SK-N-SH (cell line): ENCODE results near the gene MAN2A2. TPM values are rescaled to one million over a fixed set of nuclear protein-coding genes. Genes with fewer than 3 reads are reported as not detected.

ENCODE experiments used
- CTCF ChIA-PET: fragments of 300-600, 350-600 bp; formaldehyde crosslinking; extraction: SDS; loops from one replicate; lab custom pipeline; 2021; lab: Yijun Ruan, JAX
- POLR2A ChIA-PET: fragments of 350-600 bp; sonication (Branson Sonifier 250); formaldehyde crosslinking; extraction: SDS; loops from one replicate; lab custom pipeline; 2020; ENCODE audit warnings: antibody characterized with exemption, inconsistent platforms; lab: Yijun Ruan, JAX
- DNase-seq: peaks from one replicate; pipeline ENCODE4 v3.0.0; 2012
- H2AFZ ChIP-seq: fragments of 200-600 bp; sonication (generic); 2 replicates; pipeline ENCODE4 v1.8.1; 2016; ENCODE audit warnings: antibody characterized with exemption, mild to moderate bottlenecking, low read depth
- H3F3A ChIP-seq: fragments of 200-600 bp; sonication (generic); replicated peaks from 2 replicates; pipeline ENCODE3; 2016; ENCODE audit warnings: antibody characterized with exemption, mild to moderate bottlenecking; ENCODE audit not compliant: insufficient read depth
- H3K27ac ChIP-seq, 2 experiments: fragments of 200-500 bp in 1 of 2; fragments of 200-600 bp in 1 of 2; sonication (Bioruptor generic) in 1 of 2; sonication (generic), shearing (Covaris generic) in 1 of 2; 2 replicates each; pipeline versions ENCODE4 v1.5.1 to v1.6.1; 2014 to 2016; ENCODE audit warnings: low read depth in 2 of 2, inconsistent platforms in 1 of 2, low read length in 1 of 2, mild to moderate bottlenecking in 1 of 2, mixed read lengths in 1 of 2
- H3K27me3 ChIP-seq: fragments of 200-600 bp; sonication (generic), shearing (Covaris generic); 2 replicates; pipeline ENCODE4 v1.6.1; 2016; ENCODE audit warnings: mixed run types; ENCODE audit not compliant: insufficient read depth
- H3K36me3 ChIP-seq, 2 experiments: fragments of 200-500 bp in 1 of 2; fragments of 200-600 bp in 1 of 2; sonication (Bioruptor generic) in 1 of 2; sonication (generic) in 1 of 2; replicated peaks in 1 of 2; 2 replicates each; pipeline versions ENCODE3 to v1.5.1; 2014 to 2016; ENCODE audit warnings: low read length in 1 of 2, mild to moderate bottlenecking in 1 of 2; ENCODE audit not compliant: insufficient read depth in 2 of 2, control insufficient read depth in 1 of 2
- H3K4me1 ChIP-seq, 2 experiments: fragments of 200-500 bp in 1 of 2; fragments of 200-600 bp in 1 of 2; sonication (Bioruptor generic) in 1 of 2; sonication (generic), shearing (Covaris generic) in 1 of 2; 2 replicates each; pipeline versions ENCODE4 v1.5.1 to v1.6.1; 2014 to 2016; ENCODE audit warnings: low read depth in 1 of 2, low read length in 1 of 2, mixed run types in 1 of 2; ENCODE audit not compliant: insufficient read depth in 2 of 2, control insufficient read depth in 1 of 2
- H3K4me2 ChIP-seq: fragments of 200-600 bp; sonication (generic), shearing (Covaris generic); 2 replicates; pipeline ENCODE4 v1.6.1; 2017; ENCODE audit warnings: mixed run types
- H3K4me3 ChIP-seq, 2 experiments: fragments of 200-500 bp in 1 of 2; fragments of 200-600 bp in 1 of 2; sonication (Bioruptor generic) in 1 of 2; sonication (generic), shearing (Covaris generic) in 1 of 2; 2 replicates each; pipeline versions ENCODE4 v1.5.1 to v1.8.1; 2014 to 2016; ENCODE audit warnings: low read depth in 2 of 2, inconsistent platforms in 1 of 2, low read length in 1 of 2, mild to moderate bottlenecking in 1 of 2, mixed read lengths in 1 of 2, moderate library complexity in 1 of 2
- H3K79me2 ChIP-seq: fragments of 200-600 bp; sonication (generic); 2 replicates; pipeline ENCODE4 v1.8.1; 2017; ENCODE audit warnings: mild to moderate bottlenecking; ENCODE audit not compliant: insufficient read depth
- H3K9ac ChIP-seq: fragments of 200-600 bp; sonication (generic); 2 replicates; pipeline ENCODE4 v1.6.1; 2017; ENCODE audit warnings: mixed run types
- H3K9me2 ChIP-seq: fragments of 200-600 bp; sonication (generic); 2 replicates; pipeline ENCODE4 v1.6.1; 2017; ENCODE audit warnings: mixed run types
- H3K9me3 ChIP-seq: fragments of 200-600 bp; sonication (generic); 2 replicates; pipeline ENCODE4 v1.6.1; 2017; ENCODE audit warnings: mixed run types, mild to moderate bottlenecking, moderate library complexity
- H4K20me1 ChIP-seq: fragments of 200-600 bp; sonication (generic); 2 replicates; pipeline ENCODE4 v1.6.1; 2017; ENCODE audit warnings: mild to moderate bottlenecking, mixed run types; ENCODE audit not compliant: insufficient read depth
- EZH2phosphoT487 ChIP-seq: fragments of 200-600 bp; sonication (generic); IDR thresholded peaks from 2 replicates; pipeline ENCODE4 v1.6.1; 2017; ENCODE audit warnings: low read depth, mixed run types, mild to moderate bottlenecking, antibody characterized with exemption, moderate library complexity, borderline replicate concordance
- FOSL2 ChIP-seq: IDR thresholded peaks from 2 replicates; pipeline ENCODE4 v1.4.0; 2012; ENCODE audit warnings: low read depth, mild to moderate bottlenecking, moderate library complexity, borderline replicate concordance
- FOXM1 ChIP-seq: IDR thresholded peaks from 2 replicates; pipeline ENCODE4 v1.4.0; 2012; ENCODE audit warnings: low read depth, mild to moderate bottlenecking
- GABPA ChIP-seq: IDR thresholded peaks from 2 replicates; pipeline ENCODE4 v1.4.0; 2012; ENCODE audit warnings: low read depth, mild to moderate bottlenecking
- GATA2 ChIP-seq: sonication (generic); formaldehyde crosslinking; IDR thresholded peaks from 2 replicates; pipeline ENCODE4 v1.5.0; 2020; ENCODE audit warnings: mild to moderate bottlenecking, missing genetic modification reagents
- IRF3 ChIP-seq: fragments of 150-350 bp; IDR thresholded peaks from 2 replicates; pipeline ENCODE4 v1.6.1; 2016; ENCODE audit warnings: mild to moderate bottlenecking, low read depth, low read length
- JUND ChIP-seq: IDR thresholded peaks from 2 replicates; pipeline ENCODE4 v1.4.0; 2012
- MEF2A ChIP-seq: IDR thresholded peaks from 2 replicates; pipeline ENCODE4 v1.4.0; 2012; ENCODE audit warnings: low read depth, borderline replicate concordance
- MXI1 ChIP-seq: IDR thresholded peaks from 2 replicates; pipeline ENCODE4 v1.6.1; 2012; ENCODE audit warnings: mild to moderate bottlenecking, low read depth, low read length, improper control_type of control experiment
- NFIC ChIP-seq: IDR thresholded peaks from 2 replicates; pipeline ENCODE4 v1.4.0; 2012; ENCODE audit warnings: borderline replicate concordance
- NRF1 ChIP-seq: IDR thresholded peaks from 2 replicates; pipeline ENCODE4 v1.6.1; 2012; ENCODE audit warnings: low read depth, mild to moderate bottlenecking, low read length
- PBX3 ChIP-seq: IDR thresholded peaks from 2 replicates; pipeline ENCODE4; 2012
- POLR2AphosphoS5 ChIP-seq: IDR thresholded peaks from 2 replicates; pipeline ENCODE4 v1.6.1; 2012; ENCODE audit warnings: low read depth, low read length
- RAD21 ChIP-seq: IDR thresholded peaks from 2 replicates; pipeline ENCODE4 v1.6.1; 2012; ENCODE audit warnings: mild to moderate bottlenecking, low read length
- RCOR1 ChIP-seq: fragments of 150-350 bp; IDR thresholded peaks from 2 replicates; pipeline ENCODE4 v1.6.1; 2017; ENCODE audit warnings: antibody characterized with exemption, low read length
- RFX5 ChIP-seq: IDR thresholded peaks from 2 replicates; pipeline ENCODE4 v1.6.1; 2012; ENCODE audit warnings: mild to moderate bottlenecking, improper control_type of control experiment, low read length
- SIN3A ChIP-seq: IDR thresholded peaks from 2 replicates; pipeline ENCODE4 v1.6.1; 2012; ENCODE audit warnings: low read depth, mild to moderate bottlenecking, low read length, moderate library complexity, borderline replicate concordance
- SMC3 ChIP-seq: IDR thresholded peaks from 2 replicates; pipeline ENCODE4 v1.6.1; 2012; ENCODE audit warnings: low read depth, low read length, improper control_type of control experiment
- TEAD4 ChIP-seq: IDR thresholded peaks from 2 replicates; pipeline ENCODE4 v1.4.0; 2012; ENCODE audit warnings: mild to moderate bottlenecking, borderline replicate concordance; ENCODE audit not compliant: insufficient read depth
- USF1 ChIP-seq: IDR thresholded peaks from 2 replicates; pipeline ENCODE4 v1.4.0; 2012; ENCODE audit warnings: low read depth, borderline replicate concordance
- YY1 ChIP-seq: IDR thresholded peaks from 2 replicates; pipeline ENCODE4 v1.4.0; 2012; ENCODE audit warnings: low read depth, mild to moderate bottlenecking
- WGBS: methylation state at CpG from one replicate; pipeline ENCODE4 v1.1.6; 2017; ENCODE audit warnings: low lambda C conversion rate; 5-methylcytosine and 5-hydroxymethylcytosine counted together
- polyA plus RNA-seq, 3 experiments: library from polyadenylated mRNA; depleted of rRNA; stranded (reverse); fragments of >200 nt; gene quantifications; 2 replicates each; pipeline ENCODE4 v1.2.3, GENCODE V29; 2012
- TF ChIP-seq, protein P1 (sequence below): IDR thresholded peaks from 2 replicates; pipeline ENCODE4 v1.4.0; 2012; ENCODE audit warnings: low read depth, borderline replicate concordance
- TF ChIP-seq, protein P2 (sequence below): fragments of 150-350 bp; IDR thresholded peaks from 2 replicates; pipeline ENCODE4 v1.6.1; 2017; ENCODE audit warnings: antibody characterized with exemption, low read length, low read depth, borderline replicate concordance
- TF ChIP-seq, protein P3 (sequence below): IDR thresholded peaks from 2 replicates; pipeline ENCODE4 v1.4.0; 2012; ENCODE audit warnings: low read depth
- TF ChIP-seq, protein P4 (sequence below): fragments of 200-600 bp; sonication (generic); IDR thresholded peaks from 2 replicates; pipeline ENCODE4 v1.6.1; 2017; ENCODE audit warnings: antibody characterized with exemption, mild to moderate bottlenecking, moderate library complexity

MAN2A2 gene
- polyA plus RNA-seq, 1 of the 3 experiments (the other 2 are of a cell fraction), result 35.0 TPM

DNA sequence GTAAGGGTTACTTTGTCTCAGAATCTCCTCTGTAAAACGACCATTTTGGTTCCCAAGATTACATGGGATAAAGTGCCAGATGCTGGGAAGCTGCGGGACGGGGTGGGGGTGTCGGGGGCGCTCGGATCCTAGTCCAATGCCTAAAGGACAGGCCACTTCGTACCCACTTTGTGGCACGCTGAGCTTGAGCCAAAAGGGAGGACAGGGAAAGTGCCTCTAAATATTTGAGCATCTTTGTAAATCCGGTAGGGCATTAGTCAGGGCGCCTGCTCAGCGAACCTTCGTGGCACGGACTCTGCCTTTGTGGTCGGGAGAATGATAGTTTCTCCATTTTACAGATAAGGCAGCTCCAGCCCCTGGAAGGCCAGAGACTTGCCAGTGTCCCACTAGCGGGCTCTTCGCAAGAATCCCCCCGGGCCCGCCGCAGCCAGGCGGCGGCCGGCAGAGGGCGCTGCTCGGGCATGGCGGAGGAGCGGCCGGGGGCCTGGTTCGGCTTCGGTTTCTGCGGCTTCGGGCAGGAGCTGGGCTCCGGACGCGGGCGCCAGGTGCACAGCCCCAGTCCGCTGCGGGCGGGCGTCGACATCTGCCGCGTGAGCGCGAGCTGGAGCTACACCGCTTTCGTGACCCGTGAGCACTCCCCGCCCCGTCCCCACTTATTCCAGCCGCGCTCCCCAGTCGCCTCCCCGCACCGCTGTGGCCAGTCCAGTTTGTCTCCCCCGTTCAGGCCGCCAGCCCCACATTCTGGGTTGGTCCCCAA lies 53.4 kb downstream of the MAN2A2 start:
- H3K36me3 ChIP-seq, result peaks cover 6 to 31% of the 10 kb centered on the region in 2 experiments
- peak overlapping the region; percentile 76 to 81 for H3K4me3 ChIP-seq
- H3K27me3 ChIP-seq, result no peaks in the 10 kb centered on the region
- H2AFZ ChIP-seq, result peak overlapping the region; percentile 74; the same call in 1 of the 2 replicates
- H4K20me1 ChIP-seq, result no peaks in the 10 kb centered on the region
- ChIA-PET CTCF (interaction anchor here (0.5 to 10.8 kb wide), 62 partner anchors 9 to 1156 kb away, joined by 3 to 186 read pairs (median 4); partner anchors contain the start of genes HDDC3, MAN2A2, PRC1 and UNC45A), POLR2A (interaction anchor here (0.8 to 2.5 kb wide), 11 partner anchors 10 to 281 kb away, joined by 3 to 12 read pairs (median 4); partner anchors contain the start of genes HDDC3, UNC45A and VPS33B)
- H3K27ac ChIP-seq, result peak overlapping the region; percentile 48 to 88; a peak in 2 of 4 replicates
- WGBS, result 7% methylated on average over 22 of the region's 56 CpGs
- H3F3A ChIP-seq, result peaks cover 12% of the 10 kb centered on the region
- no peaks in the 10 kb centered on the region for H3K9me2 ChIP-seq
- H3K79me2 ChIP-seq, result peaks cover 30% of the 10 kb centered on the region
- peak overlapping the region; percentile 86 for H3K4me2 ChIP-seq
- peak; percentile 96 for DNase-seq
- peaks cover 0 to 23% of the 10 kb centered on the region in 2 experiments; a peak in 1 of 4 replicates for H3K4me1 ChIP-seq
- no peaks in the 10 kb centered on the region for H3K9me3 ChIP-seq
- H3K9ac ChIP-seq, result peak overlapping the region; percentile 94
- TF ChIP-seq NFIC, result no peak
- no peak for TF ChIP-seq EZH2phosphoT487
- peak; percentile 74 for TF ChIP-seq YY1
- TF ChIP-seq RCOR1, result no peak
- peak; percentile 83 for TF ChIP-seq SMC3
- TF ChIP-seq MEF2A, result no peak
- TF ChIP-seq GATA2, result no peak
- TF ChIP-seq PBX3, result no peak
- no peak for TF ChIP-seq IRF3
- TF ChIP-seq TEAD4, result no peak
- no peak for TF ChIP-seq FOXM1
- TF ChIP-seq GABPA, result no peak
- no peak for TF ChIP-seq FOSL2
- no peak for TF ChIP-seq NRF1
- TF ChIP-seq, protein P1, sequence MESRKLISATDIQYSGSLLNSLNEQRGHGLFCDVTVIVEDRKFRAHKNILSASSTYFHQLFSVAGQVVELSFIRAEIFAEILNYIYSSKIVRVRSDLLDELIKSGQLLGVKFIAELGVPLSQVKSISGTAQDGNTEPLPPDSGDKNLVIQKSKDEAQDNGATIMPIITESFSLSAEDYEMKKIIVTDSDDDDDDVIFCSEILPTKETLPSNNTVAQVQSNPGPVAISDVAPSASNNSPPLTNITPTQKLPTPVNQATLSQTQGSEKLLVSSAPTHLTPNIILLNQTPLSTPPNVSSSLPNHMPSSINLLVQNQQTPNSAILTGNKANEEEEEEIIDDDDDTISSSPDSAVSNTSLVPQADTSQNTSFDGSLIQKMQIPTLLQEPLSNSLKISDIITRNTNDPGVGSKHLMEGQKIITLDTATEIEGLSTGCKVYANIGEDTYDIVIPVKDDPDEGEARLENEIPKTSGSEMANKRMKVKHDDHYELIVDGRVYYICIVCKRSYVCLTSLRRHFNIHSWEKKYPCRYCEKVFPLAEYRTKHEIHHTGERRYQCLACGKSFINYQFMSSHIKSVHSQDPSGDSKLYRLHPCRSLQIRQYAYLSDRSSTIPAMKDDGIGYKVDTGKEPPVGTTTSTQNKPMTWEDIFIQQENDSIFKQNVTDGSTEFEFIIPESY, result no peak
- TF ChIP-seq USF1, result no peak
- TF ChIP-seq POLR2AphosphoS5, result no peak
- TF ChIP-seq RFX5, result no peak
- TF ChIP-seq MXI1, result peak; percentile 48; the same call in 1 of the 2 replicates
- TF ChIP-seq, protein P2, sequence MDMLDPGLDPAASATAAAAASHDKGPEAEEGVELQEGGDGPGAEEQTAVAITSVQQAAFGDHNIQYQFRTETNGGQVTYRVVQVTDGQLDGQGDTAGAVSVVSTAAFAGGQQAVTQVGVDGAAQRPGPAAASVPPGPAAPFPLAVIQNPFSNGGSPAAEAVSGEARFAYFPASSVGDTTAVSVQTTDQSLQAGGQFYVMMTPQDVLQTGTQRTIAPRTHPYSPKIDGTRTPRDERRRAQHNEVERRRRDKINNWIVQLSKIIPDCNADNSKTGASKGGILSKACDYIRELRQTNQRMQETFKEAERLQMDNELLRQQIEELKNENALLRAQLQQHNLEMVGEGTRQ, result no peak
- TF ChIP-seq, protein P3, sequence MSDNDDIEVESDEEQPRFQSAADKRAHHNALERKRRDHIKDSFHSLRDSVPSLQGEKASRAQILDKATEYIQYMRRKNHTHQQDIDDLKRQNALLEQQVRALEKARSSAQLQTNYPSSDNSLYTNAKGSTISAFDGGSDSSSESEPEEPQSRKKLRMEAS, result 0 out of 2 replicates have a peak, but pooled peaks have one; percentile 51
- no peak for TF ChIP-seq SIN3A
- TF ChIP-seq, protein P4, sequence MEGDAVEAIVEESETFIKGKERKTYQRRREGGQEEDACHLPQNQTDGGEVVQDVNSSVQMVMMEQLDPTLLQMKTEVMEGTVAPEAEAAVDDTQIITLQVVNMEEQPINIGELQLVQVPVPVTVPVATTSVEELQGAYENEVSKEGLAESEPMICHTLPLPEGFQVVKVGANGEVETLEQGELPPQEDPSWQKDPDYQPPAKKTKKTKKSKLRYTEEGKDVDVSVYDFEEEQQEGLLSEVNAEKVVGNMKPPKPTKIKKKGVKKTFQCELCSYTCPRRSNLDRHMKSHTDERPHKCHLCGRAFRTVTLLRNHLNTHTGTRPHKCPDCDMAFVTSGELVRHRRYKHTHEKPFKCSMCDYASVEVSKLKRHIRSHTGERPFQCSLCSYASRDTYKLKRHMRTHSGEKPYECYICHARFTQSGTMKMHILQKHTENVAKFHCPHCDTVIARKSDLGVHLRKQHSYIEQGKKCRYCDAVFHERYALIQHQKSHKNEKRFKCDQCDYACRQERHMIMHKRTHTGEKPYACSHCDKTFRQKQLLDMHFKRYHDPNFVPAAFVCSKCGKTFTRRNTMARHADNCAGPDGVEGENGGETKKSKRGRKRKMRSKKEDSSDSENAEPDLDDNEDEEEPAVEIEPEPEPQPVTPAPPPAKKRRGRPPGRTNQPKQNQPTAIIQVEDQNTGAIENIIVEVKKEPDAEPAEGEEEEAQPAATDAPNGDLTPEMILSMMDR, result peak; percentile 96
- peak; percentile 66 for TF ChIP-seq RAD21
- no peak for TF ChIP-seq JUND
